HepG2 (cell line): ENCODE data around the gene ZNF782. TPM values are rescaled to one million over a fixed set of nuclear protein-coding genes. Genes with fewer than 3 reads are reported as not detected.
A peak's percentile ranks its signal among the peaks of the same experiment; 100 is the strongest.

Experiments used
- ATAC-seq: fragments of 200-7000 bp; cut with Tn5 transposase; 3 replicates; pipeline ENCODE4 v1.9.1; 2020; ENCODE audit warnings: mild to moderate bottlenecking, moderate library complexity
- BruUV-seq: library from RNA; stranded (reverse); fragments of 400-500 nt; replicated peaks from 2 replicates; lab custom pipeline; 2021; lab: Mats Ljungman, UMichigan
- CTCF ChIA-PET: fragments of 300-600 bp; formaldehyde crosslinking; extraction: SDS; loops from one replicate; lab custom pipeline; 2021; ENCODE audit warnings: low total read pairs, inconsistent platforms, low intra/inter-chr PET ratio; lab: Yijun Ruan, JAX
- POLR2A ChIA-PET: fragments of 350-600 bp; sonication (Branson Sonifier 250); formaldehyde crosslinking; loops from one replicate; lab custom pipeline; 2020; ENCODE audit warnings: antibody characterized with exemption, inconsistent platforms; lab: Yijun Ruan, JAX
- DNase-seq: peaks from one replicate; pipeline ENCODE4 v3.0.0-alpha.2; 2015; ENCODE audit warnings: low spot score
- FAIRE-seq: peaks from 3 replicates; lab custom pipeline; 2011; peaks lifted over from hg19 to GRCh38; lab: Jason Lieb, UNC
- H2AFZ ChIP-seq: one replicate; pipeline ENCODE4 v1.6.1; 2011; ENCODE audit warnings: low read length, inconsistent platforms
- H3K27ac ChIP-seq: fragments of 300-600 bp; 3 replicates; pipeline ENCODE4 v1.8.0; 2011; ENCODE audit warnings: mixed run types, mild to moderate bottlenecking, mixed read lengths, low read length, inconsistent platforms; ENCODE audit not compliant: insufficient read depth; ENCODE audit errors: extremely low read length
- H3K27me3 ChIP-seq, 2 experiments: fragments of 200-600 bp in 1 of 2; 2 replicates in 1 of 2; 3 replicates in 1 of 2; pipeline versions ENCODE4 v1.6.0 to v1.8.0; 2011; ENCODE audit warnings: low read length in 2 of 2, mild to moderate bottlenecking in 2 of 2, moderate library complexity in 2 of 2, inconsistent platforms in 1 of 2; ENCODE audit not compliant: insufficient read depth in 2 of 2, control insufficient read depth in 1 of 2
- H3K36me3 ChIP-seq, 2 experiments: fragments of 200-600 bp in 1 of 2; replicated peaks in 1 of 2; 2 replicates in 1 of 2; 3 replicates in 1 of 2; pipeline versions ENCODE4 v1.5.1 to v1.8.0; 2011; ENCODE audit warnings: low read length in 2 of 2, inconsistent platforms in 1 of 2; ENCODE audit not compliant: insufficient read depth in 2 of 2, control insufficient read depth in 1 of 2
- H3K4me1 ChIP-seq: 2 replicates; pipeline ENCODE4 v1.5.1; 2012; ENCODE audit warnings: low read length, inconsistent platforms; ENCODE audit not compliant: insufficient read depth
- H3K4me2 ChIP-seq: 2 replicates; pipeline ENCODE4 v1.6.0; 2011; ENCODE audit warnings: low read depth, low read length, inconsistent platforms
- H3K4me3 ChIP-seq, 3 experiments: fragments of 200-600 bp in 1 of 3; sonication (generic), shearing (Covaris generic) in 1 of 3; replicated peaks in 1 of 3; 2 replicates each; pipeline ENCODE4 v1.5.1; 2011 to 2016; ENCODE audit warnings: low read length in 3 of 3, inconsistent platforms in 2 of 3, low read depth in 2 of 3, mild to moderate bottlenecking in 2 of 3, control low read depth in 1 of 3, mixed read lengths in 1 of 3; ENCODE audit not compliant: insufficient read depth in 1 of 3
- H3K79me2 ChIP-seq: one replicate; pipeline ENCODE4 v1.6.1; 2011; ENCODE audit warnings: low read length, inconsistent platforms; ENCODE audit not compliant: insufficient read depth
- H3K9ac ChIP-seq: 2 replicates; pipeline ENCODE4 v1.6.0; 2011; ENCODE audit warnings: mild to moderate bottlenecking, low read depth, low read length, inconsistent platforms; ENCODE audit not compliant: insufficient read depth
- H3K9me3 ChIP-seq: 2 replicates; pipeline ENCODE4 v1.5.1; 2012; ENCODE audit warnings: mild to moderate bottlenecking, low read length
- H4K20me1 ChIP-seq: 2 replicates; pipeline ENCODE4 v1.6.0; 2011; ENCODE audit warnings: inconsistent platforms, mild to moderate bottlenecking, low read length, moderate library complexity; ENCODE audit not compliant: insufficient read depth
- EEA1 ChIP-seq: sonication (generic); formaldehyde crosslinking; IDR thresholded peaks from 2 replicates; pipeline ENCODE4 v1.5.1; 2020; ENCODE audit warnings: mild to moderate bottlenecking, missing genetic modification reagents, borderline replicate concordance
- FOXA1 ChIP-seq, 2 experiments: fragments of 450-650 bp in 1 of 2; sonication (generic) in 1 of 2; formaldehyde crosslinking in 1 of 2; IDR thresholded peaks; 2 replicates each; pipeline versions ENCODE4 v1.4.0 to v1.6.1; 2016 to 2020; ENCODE audit warnings: missing genetic modification reagents in 1 of 2
- GATAD2A ChIP-seq: IDR thresholded peaks from 2 replicates; pipeline ENCODE4 v1.6.1; 2016
- HDAC2 ChIP-seq: sonication (generic); formaldehyde crosslinking; IDR thresholded peaks from 2 replicates; pipeline ENCODE4 v1.4.0; 2020; ENCODE audit warnings: missing genetic modification reagents
- HNF4G ChIP-seq, 2 experiments: sonication (generic) in 1 of 2; formaldehyde crosslinking in 1 of 2; IDR thresholded peaks; 2 replicates each; pipeline versions ENCODE4 v1.4.0 to v1.6.1; 2011 to 2020; ENCODE audit warnings: borderline replicate concordance in 2 of 2, low read depth in 2 of 2, mild to moderate bottlenecking in 2 of 2, low read length in 1 of 2, missing genetic modification reagents in 1 of 2, moderate library complexity in 1 of 2
- KAT7 ChIP-seq: IDR thresholded peaks from 2 replicates; pipeline ENCODE4 v1.6.1; 2018; ENCODE audit warnings: borderline replicate concordance, missing compliant biosample characterization
- NR2F6 ChIP-seq, 2 experiments: IDR thresholded peaks; 2 replicates each; pipeline ENCODE4 v1.6.1; 2016; ENCODE audit warnings: antibody characterized with exemption in 1 of 2, mild to moderate bottlenecking in 1 of 2
- REPIN1 ChIP-seq: sonication (generic); formaldehyde crosslinking; IDR thresholded peaks from 2 replicates; pipeline ENCODE4 v1.8.0; 2022; ENCODE audit warnings: missing genetic modification reagents, low read depth, mild to moderate bottlenecking, borderline replicate concordance
- SMAD1 ChIP-seq: sonication (generic); formaldehyde crosslinking; IDR thresholded peaks from 2 replicates; pipeline ENCODE4 v1.4.0; 2020; ENCODE audit warnings: missing genetic modification reagents, low read depth, mild to moderate bottlenecking, borderline replicate concordance
- SMC3 ChIP-seq: IDR thresholded peaks from 2 replicates; pipeline ENCODE4 v1.6.1; 2011; ENCODE audit warnings: low read length, improper control_type of control experiment
- TGIF2 ChIP-seq: IDR thresholded peaks from 2 replicates; pipeline ENCODE4 v1.6.1; 2016; ENCODE audit warnings: control low read depth, missing compliant biosample characterization
- ZMYM4 ChIP-seq: sonication (generic); formaldehyde crosslinking; IDR thresholded peaks from 2 replicates; pipeline ENCODE4 v1.8.1; 2023; ENCODE audit warnings: mild to moderate bottlenecking, missing genetic modification reagents
- WGBS: methylation state at CpG from one replicate; pipeline ENCODE4 v1.1.6; 2017; ENCODE audit warnings: low lambda C conversion rate; 5-methylcytosine and 5-hydroxymethylcytosine counted together
- in situ Hi-C: cut with HindIII; loops from 2 replicates; pipeline ENCODE4 v1.10.0; 2017; ENCODE audit warnings: low pct_unique_long_range_greater_than_20kb; ENCODE audit not compliant: extremely low pct_ligation_motif_present
- intact Hi-C: fragments of 100-400 bp; cut with micrococcal nuclease; formaldehyde crosslinking; loops from one replicate; pipeline ENCODE4 v1.10.0; 2022; ENCODE audit not compliant: unreplicated experiment
- polyA plus RNA-seq, 8 experiments: library from polyadenylated mRNA; depleted of rRNA in 3 of 8; stranded (reverse) in 7 of 8; unstranded in 1 of 8; fragments of >200 nt; fragmentation: Illumina TruSeq in 4 of 8; extraction: Trizol in 4 of 8; gene quantifications; 2 replicates each; pipeline versions ENCODE4 v1.2.1 to v1.2.3, GENCODE V29; 2011 to 2016; ENCODE audit warnings: low read depth in 4 of 8, missing spikeins in 1 of 8, mixed read lengths in 1 of 8; ENCODE audit not compliant: insufficient read depth in 1 of 8
- total RNA-seq, 5 experiments: library from RNA; depleted of rRNA; stranded (reverse); fragments of >200 nt; fragmentation: Illumina TruSeq; extraction: Trizol; gene quantifications; 2 replicates each; pipeline ENCODE4 v1.2.3, GENCODE V29; 2016; ENCODE audit warnings: low read depth in 1 of 5
- TF ChIP-seq, protein P1 (sequence below): sonication (generic); formaldehyde crosslinking; IDR thresholded peaks from 2 replicates; pipeline ENCODE4 v1.5.0; 2020; ENCODE audit warnings: missing genetic modification reagents, mild to moderate bottlenecking, borderline replicate concordance
- TF ChIP-seq, protein P2 (sequence below): sonication (generic); formaldehyde crosslinking; IDR thresholded peaks from 2 replicates; pipeline ENCODE4 v1.4.0; 2020; ENCODE audit warnings: missing genetic modification reagents, borderline replicate concordance

ZNF782 gene
- total and polyA plus RNA-seq, 2 of the 13 experiments (the other 11 are each of a cell fraction or from before 2014, with no cell fraction given) = 1.4 to 4.9 TPM

DNA sequence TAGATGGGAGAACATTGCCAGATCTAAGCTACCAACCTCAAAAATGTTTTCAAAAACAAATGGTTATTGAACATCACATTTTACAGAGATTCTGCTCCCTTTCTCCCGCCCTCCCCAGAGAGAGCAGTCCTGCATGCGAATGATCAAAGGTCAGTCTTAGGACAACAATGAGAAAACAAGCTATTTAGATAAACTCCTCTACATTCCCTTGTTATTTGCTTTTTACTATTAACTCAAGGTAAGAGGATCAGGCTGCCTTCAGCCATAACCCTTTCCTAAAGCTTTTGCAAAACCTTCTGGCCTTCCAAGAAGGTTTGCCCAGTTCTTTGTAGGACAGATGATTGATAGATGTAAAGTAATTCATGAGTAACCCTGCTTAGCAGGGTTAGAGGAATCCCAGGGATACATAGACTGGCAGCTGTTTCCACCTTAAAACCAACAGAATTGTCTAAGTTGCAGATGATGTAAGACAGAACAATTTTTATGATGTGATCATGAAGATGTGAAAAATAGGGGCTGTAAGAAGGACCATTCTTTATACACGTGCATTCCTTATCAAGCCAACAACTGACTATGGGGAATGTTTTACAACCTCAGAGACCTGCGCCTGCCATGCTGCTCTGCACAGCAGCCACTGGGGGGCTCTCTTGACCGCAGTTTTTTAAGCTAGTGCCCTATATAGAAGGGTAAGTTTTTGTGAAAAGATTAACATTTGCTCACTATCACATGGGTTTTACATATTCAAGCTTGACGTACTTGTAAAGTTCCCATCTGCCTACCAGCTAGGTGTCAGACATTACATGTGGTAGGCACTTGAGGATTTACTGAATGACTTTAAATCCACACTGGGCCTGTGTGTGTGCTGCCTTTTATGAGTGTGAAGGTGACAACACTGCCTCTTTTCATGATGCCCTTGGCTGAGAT lies 2.3 kb upstream of the ZNF782 start:
- Histone ChIP-seq H3K27me3 (no peaks in the 10 kb centered on the region), H3K4me3 (peak overlapping the region; percentile 43 to 52 (median 43); a peak in 4 of 6 replicates), H3K36me3 (no peaks in the 10 kb centered on the region; a peak in 1 of 5 replicates), H3K4me2 (peak overlapping the region; percentile 93), H3K79me2 (peaks cover 20% of the 10 kb centered on the region), H2AFZ (peak overlapping the region; percentile 31), H3K9ac (peak overlapping the region; percentile 58), H3K9me3 (no peaks in the 10 kb centered on the region), H3K4me1 (peaks cover 74% of the 10 kb centered on the region), H4K20me1 (0 out of 2 replicates have a peak, but pooled peaks cover 6% of the 10 kb centered on the region), H3K27ac (peak overlapping the region; percentile 87)
- ATAC-seq (peak; percentile 72), FAIRE-seq (peak; percentile 71), DNase-seq (peak; percentile 84)
- no TSS peak for BruUV-seq
- intact Hi-C loops (loop anchor here (1.0 to 10.0 kb wide), 5 partner anchors 253 to 761 kb away; no protein-coding TSS in a partner anchor), in situ Hi-C loops (loop anchor here (10.0 to 25.0 kb wide), 2 partner anchors 538 to 756 kb away; no protein-coding TSS in a partner anchor)
- 1% methylated on average over 6 of the region's 6 CpGs for WGBS
- CTCF ChIA-PET = interaction anchor here (1.2 to 1.6 kb wide), 4 partner anchors 15 to 555 kb away, joined by 3 to 7 read pairs (median 6); partner anchors contain the start of gene TDRD7
- POLR2A ChIA-PET = interaction anchor here (0.5 to 4.9 kb wide), 12 partner anchors 18 to 776 kb away, joined by 3 to 59 read pairs (median 7); partner anchors contain the start of genes NCBP1 and TSTD2
- TF ChIP-seq REPIN1 (CRISPR knock-in tag) (0 out of 2 replicates have a peak, but pooled peaks have one; percentile 37), EEA1 (CRISPR knock-in tag) (no peak), KAT7 (no peak), NR2F6 (IDR thresholded peaks at IDR 0.05) (peak; percentile 43; the same call in 1 of the 2 replicates), NR2F6 (CRISPR knock-in tag; IDR thresholded peaks at IDR 0.05) (no peak), ZMYM4 (peak; percentile 40; the same call in 1 of the 2 replicates), GATAD2A (CRISPR knock-in tag) (peak; percentile 64), FOXA1 (IDR thresholded peaks at IDR 0.05) (peak; percentile 25; the same call in 1 of the 2 replicates), FOXA1 (CRISPR knock-in tag; IDR thresholded peaks at IDR 0.05) (peak; percentile 66), SMC3 (peak; percentile 71), TGIF2 (CRISPR knock-in tag) (peak; percentile 73; the same call in 1 of the 2 replicates), HDAC2 (CRISPR knock-in tag) (0 out of 2 replicates have a peak, but pooled peaks have one; percentile 13), HNF4G (IDR thresholded peaks at IDR 0.05; ENCODE audit: borderline replicate concordance, low read depth, low read length) (peak; percentile 55), HNF4G (CRISPR knock-in tag; IDR thresholded peaks at IDR 0.05; ENCODE audit: borderline replicate concordance, low read depth) (peak; percentile 64; the same call in 1 of the 2 replicates), SMAD1 (CRISPR knock-in tag) (no peak)
- TF ChIP-seq, protein P1, sequence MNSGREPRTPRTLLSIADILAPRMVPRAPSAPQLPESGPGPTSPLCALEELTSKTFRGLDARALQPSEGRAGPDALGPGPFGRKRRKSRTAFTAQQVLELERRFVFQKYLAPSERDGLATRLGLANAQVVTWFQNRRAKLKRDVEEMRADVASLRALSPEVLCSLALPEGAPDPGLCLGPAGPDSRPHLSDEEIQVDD (CRISPR knock-in tag) = no peak
- TF ChIP-seq, protein P2, sequence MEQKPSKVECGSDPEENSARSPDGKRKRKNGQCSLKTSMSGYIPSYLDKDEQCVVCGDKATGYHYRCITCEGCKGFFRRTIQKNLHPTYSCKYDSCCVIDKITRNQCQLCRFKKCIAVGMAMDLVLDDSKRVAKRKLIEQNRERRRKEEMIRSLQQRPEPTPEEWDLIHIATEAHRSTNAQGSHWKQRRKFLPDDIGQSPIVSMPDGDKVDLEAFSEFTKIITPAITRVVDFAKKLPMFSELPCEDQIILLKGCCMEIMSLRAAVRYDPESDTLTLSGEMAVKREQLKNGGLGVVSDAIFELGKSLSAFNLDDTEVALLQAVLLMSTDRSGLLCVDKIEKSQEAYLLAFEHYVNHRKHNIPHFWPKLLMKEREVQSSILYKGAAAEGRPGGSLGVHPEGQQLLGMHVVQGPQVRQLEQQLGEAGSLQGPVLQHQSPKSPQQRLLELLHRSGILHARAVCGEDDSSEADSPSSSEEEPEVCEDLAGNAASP (CRISPR knock-in tag) = peak; percentile 30; the same call in 1 of the 2 replicates
